Transverse colon (tissue), 3 donors: ENCODE measurements around the gene NMD3.

Source experiments
- POLR2A ChIP-seq: fragments of 450-650 bp; IDR thresholded peaks from one replicate; pipeline ENCODE4 v1.6.1; 2016; ENCODE audit warnings: antibody characterized with exemption, mild to moderate bottlenecking, moderate library complexity
- TF ChIP-seq, protein P1 (sequence below), 5 experiments: fragments of 200-600 bp in 3 of 5; fragments of 450-650 bp in 2 of 5; sonication (generic) in 3 of 5; IDR thresholded peaks; 1 replicate in 2 of 5; 2 replicates in 3 of 5; pipeline ENCODE4 v1.5.1; 2016 to 2017; ENCODE audit warnings: antibody characterized with exemption in 5 of 5, inconsistent platforms in 3 of 5, mild to moderate bottlenecking in 2 of 5, moderate library complexity in 1 of 5

- TF ChIP-seq, protein P1, sequence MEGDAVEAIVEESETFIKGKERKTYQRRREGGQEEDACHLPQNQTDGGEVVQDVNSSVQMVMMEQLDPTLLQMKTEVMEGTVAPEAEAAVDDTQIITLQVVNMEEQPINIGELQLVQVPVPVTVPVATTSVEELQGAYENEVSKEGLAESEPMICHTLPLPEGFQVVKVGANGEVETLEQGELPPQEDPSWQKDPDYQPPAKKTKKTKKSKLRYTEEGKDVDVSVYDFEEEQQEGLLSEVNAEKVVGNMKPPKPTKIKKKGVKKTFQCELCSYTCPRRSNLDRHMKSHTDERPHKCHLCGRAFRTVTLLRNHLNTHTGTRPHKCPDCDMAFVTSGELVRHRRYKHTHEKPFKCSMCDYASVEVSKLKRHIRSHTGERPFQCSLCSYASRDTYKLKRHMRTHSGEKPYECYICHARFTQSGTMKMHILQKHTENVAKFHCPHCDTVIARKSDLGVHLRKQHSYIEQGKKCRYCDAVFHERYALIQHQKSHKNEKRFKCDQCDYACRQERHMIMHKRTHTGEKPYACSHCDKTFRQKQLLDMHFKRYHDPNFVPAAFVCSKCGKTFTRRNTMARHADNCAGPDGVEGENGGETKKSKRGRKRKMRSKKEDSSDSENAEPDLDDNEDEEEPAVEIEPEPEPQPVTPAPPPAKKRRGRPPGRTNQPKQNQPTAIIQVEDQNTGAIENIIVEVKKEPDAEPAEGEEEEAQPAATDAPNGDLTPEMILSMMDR (IDR thresholded peaks at IDR 0.05) = no peak
- no peak for TF ChIP-seq POLR2A
These were observed 70.2 kb downstream of the NMD3 start for GRCh38 chr3:161291191-161291901.
